ENCODE results near the gene ITPR1. TPM values are rescaled to one million over a fixed set of nuclear protein-coding genes. Genes with fewer than 3 reads are reported as not detected.

Gene ITPR1
- total RNA-seq, 1 donor from 2014 or later = 53.1 TPM

DNA sequence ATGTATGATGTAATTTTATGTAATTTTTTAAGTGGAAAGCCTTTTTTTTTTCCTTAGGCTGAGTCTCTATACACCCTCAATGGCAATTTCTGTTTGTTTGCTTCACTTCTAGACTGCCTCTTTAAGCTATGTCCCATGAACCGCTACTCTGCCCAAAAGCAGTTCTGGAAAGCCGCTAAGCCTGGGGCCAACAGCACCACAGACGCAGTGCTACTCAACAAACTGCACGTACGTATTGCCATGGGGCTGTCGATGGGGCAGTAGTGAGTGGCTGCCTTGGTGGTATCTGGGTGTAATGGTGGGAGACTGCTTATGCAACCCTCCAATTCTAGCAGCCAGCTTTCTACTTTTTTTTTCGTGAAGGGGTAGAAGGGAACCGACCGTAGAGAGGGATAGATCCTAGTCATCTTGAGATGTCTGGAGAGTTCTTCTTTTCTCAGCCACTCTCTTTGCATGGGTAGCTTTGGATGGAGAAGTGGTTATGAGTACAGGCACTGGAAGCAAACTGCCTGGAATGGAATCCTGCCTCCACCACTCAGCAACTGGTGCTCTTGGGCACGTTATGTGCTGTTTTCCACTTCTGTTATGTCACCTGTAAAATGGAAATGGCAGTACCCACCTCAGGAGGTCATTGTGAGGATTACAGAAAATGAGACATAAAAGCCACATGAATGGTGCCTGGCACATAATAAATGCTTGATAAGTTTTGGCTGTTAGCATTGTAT lies 134.7 kb downstream of the ITPR1 start:
- DNase-seq (ENCODE audit: low spot score) = no peak
- H3K27ac Mint-ChIP-seq (ENCODE audit: unreplicated experiment) = no peak overlapping the region
- H3K9me3 Mint-ChIP-seq (ENCODE audit: unreplicated experiment) = no peaks in the 10 kb centered on the region
- peaks cover 7% of the 10 kb centered on the region for H3K36me3 Mint-ChIP-seq (ENCODE audit: low read depth, unreplicated experiment)
- TF ChIP-seq, protein P1, sequence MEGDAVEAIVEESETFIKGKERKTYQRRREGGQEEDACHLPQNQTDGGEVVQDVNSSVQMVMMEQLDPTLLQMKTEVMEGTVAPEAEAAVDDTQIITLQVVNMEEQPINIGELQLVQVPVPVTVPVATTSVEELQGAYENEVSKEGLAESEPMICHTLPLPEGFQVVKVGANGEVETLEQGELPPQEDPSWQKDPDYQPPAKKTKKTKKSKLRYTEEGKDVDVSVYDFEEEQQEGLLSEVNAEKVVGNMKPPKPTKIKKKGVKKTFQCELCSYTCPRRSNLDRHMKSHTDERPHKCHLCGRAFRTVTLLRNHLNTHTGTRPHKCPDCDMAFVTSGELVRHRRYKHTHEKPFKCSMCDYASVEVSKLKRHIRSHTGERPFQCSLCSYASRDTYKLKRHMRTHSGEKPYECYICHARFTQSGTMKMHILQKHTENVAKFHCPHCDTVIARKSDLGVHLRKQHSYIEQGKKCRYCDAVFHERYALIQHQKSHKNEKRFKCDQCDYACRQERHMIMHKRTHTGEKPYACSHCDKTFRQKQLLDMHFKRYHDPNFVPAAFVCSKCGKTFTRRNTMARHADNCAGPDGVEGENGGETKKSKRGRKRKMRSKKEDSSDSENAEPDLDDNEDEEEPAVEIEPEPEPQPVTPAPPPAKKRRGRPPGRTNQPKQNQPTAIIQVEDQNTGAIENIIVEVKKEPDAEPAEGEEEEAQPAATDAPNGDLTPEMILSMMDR (IDR thresholded peaks at IDR 0.05; ENCODE audit: unreplicated experiment) = no peak
- H3K4me1 Mint-ChIP-seq (ENCODE audit: unreplicated experiment) = no peaks in the 10 kb centered on the region
- H3K27me3 Mint-ChIP-seq (ENCODE audit: unreplicated experiment) = peaks cover 3% of the 10 kb centered on the region
- no peak overlapping the region for H3K4me3 Mint-ChIP-seq (ENCODE audit: unreplicated experiment)

DNA sequence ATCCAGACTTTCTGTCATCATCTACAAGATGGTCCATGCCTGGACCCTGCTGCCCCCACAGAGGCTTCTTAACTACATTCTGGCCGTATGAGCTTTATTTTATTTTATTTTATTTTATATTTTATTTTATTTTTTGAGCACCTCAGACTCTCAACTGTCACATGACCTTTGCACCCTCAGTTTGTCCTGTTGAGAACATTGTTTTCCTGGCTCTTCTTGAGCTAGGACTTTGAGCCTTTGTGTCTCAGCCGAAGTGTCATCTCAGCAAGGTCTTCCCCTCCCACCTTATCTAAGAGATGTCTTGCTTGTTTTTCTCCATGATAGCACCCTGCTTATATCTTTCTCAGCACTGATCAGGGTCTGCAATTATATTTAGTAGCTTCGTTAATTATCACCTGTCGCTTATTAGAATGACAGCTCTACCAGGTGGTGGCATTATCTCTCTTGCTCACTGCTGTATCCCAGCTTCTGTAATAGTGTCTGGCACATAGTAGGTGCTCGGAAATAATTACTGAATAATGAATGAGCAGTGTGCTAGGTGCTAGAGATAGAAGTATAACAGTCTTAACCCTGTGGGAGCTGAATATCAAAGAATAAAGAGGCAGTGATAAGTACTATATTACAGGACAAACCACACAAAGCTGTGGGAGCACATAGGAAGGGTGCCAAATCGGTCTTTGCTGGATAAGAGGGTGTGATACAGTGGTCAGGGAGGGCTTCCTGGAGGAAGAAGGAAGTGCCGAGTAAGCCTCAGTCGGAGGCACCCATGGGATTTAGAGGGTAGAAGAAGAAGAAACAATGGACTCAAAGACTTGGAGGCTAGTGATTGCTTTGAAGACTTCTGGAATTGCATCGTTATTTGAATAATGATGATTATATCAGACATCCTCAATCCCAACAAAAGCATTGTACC lies 136.2 kb downstream of the ITPR1 start:
- Mint-ChIP-seq H3K27ac (ENCODE audit: unreplicated experiment) (no peak overlapping the region), H3K36me3 (ENCODE audit: low read depth, unreplicated experiment) (peaks cover 7% of the 10 kb centered on the region), H3K4me1 (ENCODE audit: unreplicated experiment) (peaks cover 3% of the 10 kb centered on the region), H3K27me3 (ENCODE audit: unreplicated experiment) (no peaks in the 10 kb centered on the region), H3K4me3 (ENCODE audit: unreplicated experiment) (no peak overlapping the region), H3K9me3 (ENCODE audit: unreplicated experiment) (no peaks in the 10 kb centered on the region)
- DNase-seq (ENCODE audit: low spot score) = no peak
- TF ChIP-seq, protein P1 (IDR thresholded peaks at IDR 0.05; ENCODE audit: unreplicated experiment) = no peak

DNA sequence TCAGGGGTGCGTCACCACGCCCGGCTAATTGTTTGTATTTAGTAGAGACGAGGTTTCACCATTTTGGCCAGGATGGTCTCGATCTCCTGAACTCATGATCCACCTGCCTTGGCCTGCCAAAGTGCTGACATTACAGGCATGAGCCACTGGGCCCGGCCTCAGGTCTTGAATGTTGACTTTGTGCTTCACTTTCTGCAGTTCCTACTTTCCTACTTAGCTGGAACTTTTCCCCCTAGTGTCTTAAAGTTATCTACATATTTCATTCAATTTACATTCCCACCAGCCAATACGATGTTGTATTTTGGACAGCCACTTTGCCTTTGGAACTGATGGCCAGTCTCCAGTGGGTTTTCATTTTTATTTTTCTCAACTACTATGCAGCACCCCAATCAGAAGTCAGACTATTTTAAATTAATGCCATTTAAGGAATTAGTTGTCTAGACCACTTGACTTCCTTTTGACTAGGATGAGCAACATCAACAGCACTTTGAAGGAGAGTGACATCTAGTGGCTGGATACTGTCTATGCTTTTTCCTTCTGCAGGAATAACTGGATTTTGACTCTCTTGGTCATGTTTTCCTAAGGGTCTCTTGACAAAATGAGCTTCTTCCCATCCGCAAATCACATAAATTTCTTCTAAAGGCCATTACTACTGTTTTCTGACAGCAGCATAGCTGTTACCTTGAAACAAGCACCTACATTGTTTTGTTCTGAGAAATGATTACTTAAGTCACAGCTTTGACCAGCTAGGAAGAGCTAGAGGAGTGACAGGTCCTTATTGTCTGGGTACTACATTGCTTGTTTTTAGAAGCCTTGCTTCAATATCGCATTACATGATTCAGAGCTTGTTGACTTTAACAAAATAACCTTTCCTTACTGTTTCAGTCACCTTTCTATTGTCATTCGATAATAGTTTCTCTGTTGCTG lies 140.2 kb downstream of the ITPR1 start:
- Mint-ChIP-seq H3K4me3 (ENCODE audit: unreplicated experiment) (no peak overlapping the region), H3K36me3 (ENCODE audit: low read depth, unreplicated experiment) (peaks cover 5% of the 10 kb centered on the region), H3K9me3 (ENCODE audit: unreplicated experiment) (no peaks in the 10 kb centered on the region), H3K4me1 (ENCODE audit: unreplicated experiment) (peaks cover 3% of the 10 kb centered on the region), H3K27ac (ENCODE audit: unreplicated experiment) (no peak overlapping the region), H3K27me3 (ENCODE audit: unreplicated experiment) (no peaks in the 10 kb centered on the region)
- TF ChIP-seq, protein P1 (IDR thresholded peaks at IDR 0.05; ENCODE audit: unreplicated experiment) = peak; percentile 81
- DNase-seq (ENCODE audit: low spot score) = peak; percentile 12

DNA sequence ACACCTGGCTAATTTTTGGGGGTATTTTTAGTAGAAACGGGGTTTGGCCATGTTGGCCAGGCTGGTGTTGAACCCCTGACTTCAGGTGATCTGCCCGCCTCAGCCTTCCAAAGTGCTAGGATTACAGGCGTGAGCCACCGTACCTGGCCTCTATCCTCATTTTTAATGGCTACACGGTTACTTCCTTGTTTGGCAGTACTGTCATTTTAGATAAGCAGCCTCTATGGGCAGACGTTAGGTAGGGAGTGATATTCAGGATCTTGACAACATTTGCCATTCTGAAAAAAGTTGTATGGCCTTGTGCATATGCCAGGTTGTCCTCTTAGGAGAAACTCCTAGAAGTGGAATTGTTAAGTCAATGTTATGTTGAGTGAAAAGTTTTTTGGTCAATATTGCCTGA lies 141.7 kb downstream of the ITPR1 start:
- no peak for DNase-seq (ENCODE audit: low spot score)
- H3K36me3 Mint-ChIP-seq (ENCODE audit: low read depth, unreplicated experiment) = no peaks in the 10 kb centered on the region
- no peaks in the 10 kb centered on the region for H3K9me3 Mint-ChIP-seq (ENCODE audit: unreplicated experiment)
- H3K4me1 Mint-ChIP-seq (ENCODE audit: unreplicated experiment) = peaks cover 3% of the 10 kb centered on the region
- no peak overlapping the region for H3K27ac Mint-ChIP-seq (ENCODE audit: unreplicated experiment)
- no peak overlapping the region for H3K4me3 Mint-ChIP-seq (ENCODE audit: unreplicated experiment)
- H3K27me3 Mint-ChIP-seq (ENCODE audit: unreplicated experiment) = no peaks in the 10 kb centered on the region
- TF ChIP-seq, protein P1 (IDR thresholded peaks at IDR 0.05; ENCODE audit: unreplicated experiment) = no peak
